SU-DHL-6 (cell line): ENCODE data around the gene LTBP1.

Source experiments
- H2AFZ ChIP-seq: fragments of 200-600 bp; sonication (generic); 2 replicates; pipeline ENCODE4 v1.6.1; 2014; ENCODE audit warnings: low read depth, mild to moderate bottlenecking, moderate library complexity, mixed read lengths, antibody characterized with exemption, low read length; ENCODE audit not compliant: severe bottlenecking
- H3F3A ChIP-seq: fragments of 200-600 bp; shearing (Covaris generic); 2 replicates; pipeline ENCODE4 v1.6.0; 2016; ENCODE audit warnings: antibody characterized with exemption, mild to moderate bottlenecking; ENCODE audit not compliant: insufficient read depth
- H3K27ac ChIP-seq: fragments of 200-600 bp; sonication (generic); 2 replicates; pipeline ENCODE4 v1.5.1; 2016; ENCODE audit warnings: low read depth, mild to moderate bottlenecking, low read length, moderate library complexity, mixed read lengths
- H3K27me3 ChIP-seq: fragments of 200-600 bp; sonication (generic), shearing (Covaris generic); 2 replicates; pipeline ENCODE4 v1.6.0; 2014; ENCODE audit warnings: mild to moderate bottlenecking, low read length
- H3K36me3 ChIP-seq: fragments of 200-600 bp; sonication (generic); 2 replicates; pipeline ENCODE4 v1.6.1; 2014; ENCODE audit warnings: mild to moderate bottlenecking, low read length, mixed read lengths
- H3K4me2 ChIP-seq: fragments of 300-600, 200-600 bp; shearing (Covaris generic), sonication (generic); 2 replicates; pipeline ENCODE4 v1.6.0; 2014; ENCODE audit warnings: low read length, low read depth, mild to moderate bottlenecking; ENCODE audit not compliant: poor library complexity, severe bottlenecking
- H3K4me3 ChIP-seq: fragments of 200-600 bp; sonication (generic); 2 replicates; pipeline ENCODE4 v1.5.1; 2014; ENCODE audit warnings: antibody characterized with exemption, low read length, mild to moderate bottlenecking, mixed read lengths; ENCODE audit not compliant: insufficient read depth, poor library complexity, severe bottlenecking
- H3K79me2 ChIP-seq: fragments of 200-600 bp; sonication (generic); 2 replicates; pipeline ENCODE4 v1.6.1; 2014; ENCODE audit warnings: mild to moderate bottlenecking, low read length, moderate library complexity; ENCODE audit not compliant: insufficient read depth
- H3K9ac ChIP-seq: fragments of 200-600 bp; sonication (generic); 2 replicates; pipeline ENCODE4 v1.7.0; 2014; ENCODE audit warnings: mild to moderate bottlenecking, low read length
- H3K9me2 ChIP-seq: fragments of 200-600 bp; sonication (generic); replicated peaks from 2 replicates; pipeline ENCODE4 v1.6.1; 2014; ENCODE audit warnings: low read length; ENCODE audit not compliant: insufficient read depth
- H3K9me3 ChIP-seq: fragments of 200-600 bp; sonication (generic); 2 replicates; pipeline ENCODE4 v1.6.1; 2014; ENCODE audit warnings: low read length, mixed read lengths; ENCODE audit not compliant: insufficient read depth
- H4K20me1 ChIP-seq: fragments of 200-600 bp; sonication (generic); 2 replicates; pipeline ENCODE4 v1.6.1; 2014; ENCODE audit warnings: low read depth, mild to moderate bottlenecking, antibody characterized with exemption, low read length, moderate library complexity, mixed read lengths
- EZH2phosphoT487 ChIP-seq: fragments of 200-600 bp; sonication (generic), shearing (Covaris generic); conservative IDR thresholded peaks from 2 replicates; pipeline ENCODE4 v1.6.1; 2018; ENCODE audit warnings: mild to moderate bottlenecking, antibody characterized with exemption, low read length, moderate library complexity, mixed read lengths
- TF ChIP-seq, protein P1 (sequence below): fragments of 200-600 bp; sonication (generic); IDR thresholded peaks from one replicate; pipeline ENCODE4 v1.5.1; 2017; ENCODE audit warnings: antibody characterized with exemption, mild to moderate bottlenecking, low read length, moderate library complexity; ENCODE audit not compliant: insufficient read depth, poor library complexity, severe bottlenecking

LTBP1 gene

DNA sequence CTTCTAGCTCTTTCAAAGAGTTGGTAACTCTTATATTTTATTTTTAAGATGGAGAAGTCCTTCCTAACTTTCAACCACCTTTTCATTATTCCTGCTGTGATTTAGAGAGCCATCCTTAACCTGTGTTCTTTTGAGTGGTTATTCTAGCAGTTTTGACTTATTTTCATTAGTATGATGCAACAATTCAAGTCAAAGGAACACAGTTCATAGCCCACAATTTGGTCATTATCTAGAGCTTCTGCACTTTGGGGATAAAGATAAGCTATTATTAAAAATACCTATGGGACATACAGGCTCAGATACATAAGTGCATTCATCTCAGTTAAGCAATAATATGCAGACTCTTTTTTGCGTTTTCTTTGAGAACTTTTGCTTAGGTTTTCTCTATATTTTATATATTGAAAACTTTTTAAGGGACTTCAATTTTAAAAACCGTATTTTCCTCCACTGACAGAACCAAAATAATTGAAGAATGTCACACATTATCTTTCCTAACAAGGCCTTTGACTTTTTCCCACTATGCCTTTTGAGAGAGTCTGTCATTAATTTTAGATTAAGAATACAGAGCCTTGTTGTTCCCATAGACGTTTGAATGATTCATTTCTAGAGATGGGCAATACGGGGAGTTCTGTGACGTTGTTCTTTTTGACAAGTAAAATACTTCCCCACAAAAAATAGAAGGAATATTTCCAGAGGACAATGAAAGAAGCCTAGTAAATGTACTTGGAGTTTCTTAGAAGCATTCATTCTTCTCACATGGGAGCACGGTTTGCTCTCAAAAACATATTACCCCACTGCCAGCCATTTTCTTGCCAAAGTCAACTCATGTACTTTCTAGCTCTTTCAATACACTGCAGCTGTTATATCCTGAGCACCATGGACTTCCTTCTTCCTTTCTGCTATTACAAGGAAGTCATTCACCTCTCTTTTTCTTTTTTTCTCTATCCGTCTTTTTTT, 486.8 kb downstream of the LTBP1 start:
- Histone ChIP-seq H3K9me3 (no peaks in the 10 kb centered on the region), H3K4me3 (no peak overlapping the region), H3K9me2 (no peaks in the 10 kb centered on the region), H3K36me3 (no peaks in the 10 kb centered on the region), H4K20me1 (no peaks in the 10 kb centered on the region), H3K4me2 (no peak overlapping the region), H2AFZ (no peak overlapping the region), H3F3A (no peaks in the 10 kb centered on the region), H3K27ac (no peak overlapping the region), H3K9ac (no peak overlapping the region), H3K27me3 (no peaks in the 10 kb centered on the region), H3K79me2 (no peaks in the 10 kb centered on the region)
- TF ChIP-seq EZH2phosphoT487: no peak
- TF ChIP-seq, protein P1, sequence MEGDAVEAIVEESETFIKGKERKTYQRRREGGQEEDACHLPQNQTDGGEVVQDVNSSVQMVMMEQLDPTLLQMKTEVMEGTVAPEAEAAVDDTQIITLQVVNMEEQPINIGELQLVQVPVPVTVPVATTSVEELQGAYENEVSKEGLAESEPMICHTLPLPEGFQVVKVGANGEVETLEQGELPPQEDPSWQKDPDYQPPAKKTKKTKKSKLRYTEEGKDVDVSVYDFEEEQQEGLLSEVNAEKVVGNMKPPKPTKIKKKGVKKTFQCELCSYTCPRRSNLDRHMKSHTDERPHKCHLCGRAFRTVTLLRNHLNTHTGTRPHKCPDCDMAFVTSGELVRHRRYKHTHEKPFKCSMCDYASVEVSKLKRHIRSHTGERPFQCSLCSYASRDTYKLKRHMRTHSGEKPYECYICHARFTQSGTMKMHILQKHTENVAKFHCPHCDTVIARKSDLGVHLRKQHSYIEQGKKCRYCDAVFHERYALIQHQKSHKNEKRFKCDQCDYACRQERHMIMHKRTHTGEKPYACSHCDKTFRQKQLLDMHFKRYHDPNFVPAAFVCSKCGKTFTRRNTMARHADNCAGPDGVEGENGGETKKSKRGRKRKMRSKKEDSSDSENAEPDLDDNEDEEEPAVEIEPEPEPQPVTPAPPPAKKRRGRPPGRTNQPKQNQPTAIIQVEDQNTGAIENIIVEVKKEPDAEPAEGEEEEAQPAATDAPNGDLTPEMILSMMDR: no peak

DNA sequence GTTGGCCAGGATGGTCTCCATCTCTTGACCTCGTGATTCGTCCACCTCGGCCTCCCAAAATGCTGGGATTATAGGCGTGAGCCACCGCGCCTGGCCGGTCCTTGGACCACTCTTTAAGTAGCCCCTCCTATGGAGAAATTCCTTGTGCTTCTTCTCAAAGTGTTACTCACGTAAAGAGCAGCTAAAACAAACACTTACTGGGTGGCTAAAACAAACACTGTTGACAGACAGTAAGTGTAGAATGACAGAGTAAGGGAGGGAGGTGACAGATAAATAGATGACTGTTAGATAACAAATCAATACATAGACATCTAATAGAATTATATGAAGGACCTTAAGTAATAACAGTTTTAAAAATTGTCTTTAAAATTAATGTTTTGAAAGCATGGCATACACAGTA, 488.8 kb downstream of the LTBP1 start:
- H3F3A ChIP-seq: no peaks in the 10 kb centered on the region
- H3K4me3 ChIP-seq: no peak overlapping the region
- H4K20me1 ChIP-seq: no peaks in the 10 kb centered on the region
- H3K27ac ChIP-seq: no peak overlapping the region
- TF ChIP-seq, protein P1: no peak
- TF ChIP-seq EZH2phosphoT487: no peak
- no peaks in the 10 kb centered on the region for H3K79me2 ChIP-seq
- H3K4me2 ChIP-seq: no peak overlapping the region
- H3K9me2 ChIP-seq: no peaks in the 10 kb centered on the region
- H3K9me3 ChIP-seq: no peaks in the 10 kb centered on the region
- H3K36me3 ChIP-seq: no peaks in the 10 kb centered on the region
- H3K27me3 ChIP-seq: no peaks in the 10 kb centered on the region
- no peak overlapping the region for H3K9ac ChIP-seq
- H2AFZ ChIP-seq: no peak overlapping the region

DNA sequence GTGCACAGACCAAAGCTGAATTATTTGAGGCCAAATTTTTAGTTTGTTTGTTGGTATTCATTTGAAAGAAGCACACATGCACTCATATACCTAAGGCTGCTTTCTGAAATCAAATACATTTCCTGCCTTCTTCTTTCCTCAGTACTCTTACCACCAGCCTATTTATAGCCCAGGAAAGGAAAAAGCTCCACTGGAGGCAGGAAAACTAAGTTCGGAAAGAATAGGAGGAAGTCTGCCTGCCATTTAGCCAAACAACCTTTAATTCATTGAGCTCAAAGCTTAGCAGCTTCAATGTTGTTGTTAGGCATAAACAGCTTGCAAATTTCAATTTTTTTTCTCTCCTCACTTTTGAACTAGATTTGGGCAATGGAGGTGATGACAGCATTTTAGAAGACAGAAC, 489.3 kb downstream of the LTBP1 start:
- Histone ChIP-seq H3K9me3 (no peaks in the 10 kb centered on the region), H3K79me2 (no peaks in the 10 kb centered on the region), H3K4me3 (no peak overlapping the region), H3K27me3 (no peaks in the 10 kb centered on the region), H2AFZ (no peak overlapping the region), H3K9me2 (no peaks in the 10 kb centered on the region), H3K9ac (no peak overlapping the region), H3F3A (no peaks in the 10 kb centered on the region), H4K20me1 (no peaks in the 10 kb centered on the region), H3K4me2 (no peak overlapping the region), H3K27ac (no peak overlapping the region), H3K36me3 (no peaks in the 10 kb centered on the region)
- no peak for TF ChIP-seq EZH2phosphoT487
- TF ChIP-seq, protein P1: no peak
